ENCODE data around the gene UBTD2. TPM values are rescaled to one million over a fixed set of nuclear protein-coding genes. Genes with fewer than 3 reads are reported as not detected.
A peak's percentile ranks its signal among the peaks of the same experiment; 100 is the strongest.

UBTD2 gene
- total RNA-seq, 1 donor from 2014 or later, result 18.8 TPM

DNA sequence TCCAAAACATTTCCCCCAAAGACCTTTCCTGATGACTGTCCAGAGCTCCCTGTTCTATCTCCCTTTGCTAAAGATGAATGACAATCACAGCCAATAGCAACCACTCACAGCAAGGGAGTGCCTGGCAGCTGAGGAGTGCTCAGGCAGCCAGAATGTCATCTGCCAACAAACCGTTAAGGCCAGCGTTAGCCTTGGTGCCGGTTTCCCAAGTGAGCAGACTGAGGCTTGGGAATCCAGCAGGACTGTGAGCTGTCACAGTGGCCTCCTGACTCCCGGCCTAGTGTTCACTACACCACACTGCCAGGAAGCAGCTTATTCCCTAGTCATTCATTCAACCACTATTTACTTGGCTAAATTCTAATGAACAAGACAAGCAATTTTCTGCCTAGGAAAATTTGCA lies 120.2 kb downstream of the UBTD2 start:
- H3K27ac ChIP-seq, result peak overlapping the region; percentile 47
- no peaks in the 10 kb centered on the region for H3K27me3 ChIP-seq
- no peaks in the 10 kb centered on the region for H3K36me3 ChIP-seq
- no peak overlapping the region for H3K4me3 ChIP-seq
- DNase-seq (no peak), ATAC-seq (peak; percentile 54)
- TF ChIP-seq, protein P1, sequence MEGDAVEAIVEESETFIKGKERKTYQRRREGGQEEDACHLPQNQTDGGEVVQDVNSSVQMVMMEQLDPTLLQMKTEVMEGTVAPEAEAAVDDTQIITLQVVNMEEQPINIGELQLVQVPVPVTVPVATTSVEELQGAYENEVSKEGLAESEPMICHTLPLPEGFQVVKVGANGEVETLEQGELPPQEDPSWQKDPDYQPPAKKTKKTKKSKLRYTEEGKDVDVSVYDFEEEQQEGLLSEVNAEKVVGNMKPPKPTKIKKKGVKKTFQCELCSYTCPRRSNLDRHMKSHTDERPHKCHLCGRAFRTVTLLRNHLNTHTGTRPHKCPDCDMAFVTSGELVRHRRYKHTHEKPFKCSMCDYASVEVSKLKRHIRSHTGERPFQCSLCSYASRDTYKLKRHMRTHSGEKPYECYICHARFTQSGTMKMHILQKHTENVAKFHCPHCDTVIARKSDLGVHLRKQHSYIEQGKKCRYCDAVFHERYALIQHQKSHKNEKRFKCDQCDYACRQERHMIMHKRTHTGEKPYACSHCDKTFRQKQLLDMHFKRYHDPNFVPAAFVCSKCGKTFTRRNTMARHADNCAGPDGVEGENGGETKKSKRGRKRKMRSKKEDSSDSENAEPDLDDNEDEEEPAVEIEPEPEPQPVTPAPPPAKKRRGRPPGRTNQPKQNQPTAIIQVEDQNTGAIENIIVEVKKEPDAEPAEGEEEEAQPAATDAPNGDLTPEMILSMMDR (IDR thresholded peaks at IDR 0.05), result no peak
- peaks cover 33% of the 10 kb centered on the region for H3K4me1 ChIP-seq
- intact Hi-C loops (cut with DNase I), result no loop called here
- no peaks in the 10 kb centered on the region for H3K9me3 ChIP-seq

DNA sequence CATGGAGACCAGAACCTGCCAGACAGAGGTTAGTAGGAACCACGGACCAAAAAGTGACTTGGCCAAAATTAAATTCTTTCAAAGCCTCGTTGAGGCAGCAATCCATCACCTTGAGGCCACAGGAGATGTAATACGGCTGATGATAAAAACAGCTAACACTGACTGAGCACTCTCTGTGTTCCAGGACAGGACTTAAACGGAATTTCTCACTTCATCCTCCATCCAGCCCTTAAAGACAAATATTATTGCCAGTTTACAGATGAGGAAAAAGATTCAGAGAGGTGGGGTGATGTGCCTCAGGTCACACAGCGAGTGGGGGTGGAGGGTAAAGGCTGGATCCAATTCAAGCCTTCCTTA lies 120.6 kb downstream of the UBTD2 start:
- no peak for ATAC-seq
- no peak for DNase-seq
- Histone ChIP-seq H3K4me3 (no peak overlapping the region), H3K36me3 (no peaks in the 10 kb centered on the region), H3K9me3 (no peaks in the 10 kb centered on the region), H3K27me3 (no peaks in the 10 kb centered on the region), H3K27ac (peak overlapping the region; percentile 47), H3K4me1 (peaks cover 30% of the 10 kb centered on the region)
- intact Hi-C loops (cut with DNase I), result no loop called here
- TF ChIP-seq, protein P1 (IDR thresholded peaks at IDR 0.05), result no peak

DNA sequence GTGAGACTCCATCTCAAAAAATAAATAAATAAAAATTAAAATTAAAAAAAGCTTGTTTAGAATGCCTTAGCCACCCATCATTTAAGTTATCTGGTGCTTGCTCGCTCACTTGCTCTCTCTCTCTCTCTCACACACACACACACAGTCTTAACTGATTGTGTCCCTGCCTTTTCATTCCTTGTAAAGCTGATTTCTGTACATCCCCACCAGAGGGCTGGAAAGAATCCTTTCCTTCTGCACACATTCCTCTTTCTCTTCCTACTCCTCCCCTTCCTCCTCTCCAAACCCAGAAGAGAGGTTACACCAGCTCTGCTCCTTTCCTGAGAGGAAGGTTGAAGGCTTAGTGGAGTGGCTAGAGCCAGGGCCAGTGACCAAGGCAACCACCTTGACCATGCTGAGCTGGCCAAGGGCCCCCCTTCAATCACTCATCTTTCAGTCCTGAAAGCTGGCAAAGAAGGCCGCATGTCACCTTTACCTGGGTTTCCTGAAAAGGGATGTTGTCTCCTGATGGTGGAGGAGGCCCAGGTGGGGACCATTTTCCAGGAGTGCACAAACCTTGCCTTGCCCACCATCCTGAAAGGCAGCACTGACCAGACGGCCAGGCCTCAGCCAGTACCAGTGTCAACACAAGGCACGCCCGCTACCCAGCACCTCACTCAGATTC lies 121.1 kb downstream of the UBTD2 start:
- TF ChIP-seq, protein P1 (IDR thresholded peaks at IDR 0.05), result peak; percentile 8
- Histone ChIP-seq H3K27ac (no peak overlapping the region), H3K9me3 (no peaks in the 10 kb centered on the region), H3K4me1 (peaks cover 28% of the 10 kb centered on the region), H3K4me3 (no peak overlapping the region), H3K36me3 (no peaks in the 10 kb centered on the region), H3K27me3 (no peaks in the 10 kb centered on the region)
- intact Hi-C loops (cut with DNase I), result no loop called here
- DNase-seq (no peak), ATAC-seq (peak; percentile 17)

DNA sequence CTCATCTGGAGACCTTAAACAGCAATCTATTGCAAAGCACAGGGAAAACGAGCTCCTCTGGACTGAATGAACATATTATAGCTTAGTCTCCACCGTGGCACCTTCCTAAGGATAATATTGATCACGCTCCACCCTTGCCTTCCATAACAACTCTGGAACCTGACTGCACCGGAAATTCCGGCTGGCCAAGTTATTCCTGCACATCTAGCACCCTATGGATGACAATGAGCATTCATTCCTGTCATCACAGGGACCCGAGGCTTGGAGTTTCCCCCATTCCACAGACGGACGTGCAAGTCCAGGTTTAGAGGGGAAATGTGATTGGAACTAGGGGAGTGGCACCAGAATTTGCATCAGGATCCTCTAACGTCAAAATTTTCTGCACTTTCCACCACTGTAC lies 123.1 kb downstream of the UBTD2 start:
- DNase-seq (no peak), ATAC-seq (no peak)
- intact Hi-C loops (cut with DNase I), result no loop called here
- H3K27ac ChIP-seq, result no peak overlapping the region
- peaks cover 33% of the 10 kb centered on the region for H3K4me1 ChIP-seq
- no peak overlapping the region for H3K4me3 ChIP-seq
- TF ChIP-seq, protein P1 (IDR thresholded peaks at IDR 0.05), result no peak
- no peaks in the 10 kb centered on the region for H3K27me3 ChIP-seq
- no peaks in the 10 kb centered on the region for H3K9me3 ChIP-seq
- H3K36me3 ChIP-seq, result peaks cover 9% of the 10 kb centered on the region

Other genes starting within 250 kb of the UBTD2 start
- 56.9 TPM for gene STK10, start 95.5 kb downstream of the UBTD2 start, total RNA-seq
- not detected for gene EFCAB9, start 89.6 kb downstream of the UBTD2 start, total RNA-seq
- 46.2 TPM for gene SH3PXD2B, start 170.8 kb upstream of the UBTD2 start, total RNA-seq

All from upper lobe of right lung (tissue), 1 donor.